Loucy (cell line): ENCODE measurements around the gene UQCRC1.

ENCODE experiments used
- H2AFZ ChIP-seq: fragments of 200-600 bp; sonication (generic); 2 replicates; pipeline ENCODE4 v1.6.0; 2016; ENCODE audit warnings: antibody characterized with exemption, mild to moderate bottlenecking, low read length, moderate library complexity
- H3F3A ChIP-seq: fragments of 200-600 bp; 2 replicates; pipeline ENCODE4 v1.6.0; 2016; ENCODE audit warnings: antibody characterized with exemption, low read depth, mild to moderate bottlenecking
- H3K27me3 ChIP-seq: fragments of 200-600 bp; sonication (generic); 2 replicates; pipeline ENCODE4 v1.6.1; 2014; ENCODE audit warnings: low read length, mild to moderate bottlenecking; ENCODE audit not compliant: insufficient read depth, poor library complexity, severe bottlenecking
- H3K36me3 ChIP-seq: fragments of 200-600 bp; sonication (generic); 2 replicates; pipeline ENCODE4 v1.6.1; 2016; ENCODE audit warnings: low read length; ENCODE audit not compliant: insufficient read depth
- H3K4me1 ChIP-seq: fragments of 200-600 bp; sonication (generic); 2 replicates; pipeline ENCODE4 v1.5.1; 2014; ENCODE audit warnings: low read length, mild to moderate bottlenecking; ENCODE audit not compliant: insufficient read depth, poor library complexity, severe bottlenecking
- H3K4me2 ChIP-seq: fragments of 200-600 bp; sonication (generic); 2 replicates; pipeline ENCODE4 v1.6.0; 2014; ENCODE audit warnings: antibody characterized with exemption, low read length, low read depth, mild to moderate bottlenecking; ENCODE audit not compliant: poor library complexity, severe bottlenecking
- H3K4me3 ChIP-seq: fragments of 200-600 bp; sonication (generic); 2 replicates; pipeline ENCODE4 v1.5.1; 2014; ENCODE audit warnings: low read length, mild to moderate bottlenecking, mixed read lengths; ENCODE audit not compliant: poor library complexity, severe bottlenecking
- H3K79me2 ChIP-seq: fragments of 200-600 bp; sonication (generic); 2 replicates; pipeline ENCODE4 v1.6.1; 2014; ENCODE audit warnings: low read length; ENCODE audit not compliant: insufficient read depth
- H3K9ac ChIP-seq: fragments of 200-600 bp; sonication (generic); 2 replicates; pipeline ENCODE4 v1.6.0; 2014; ENCODE audit warnings: mild to moderate bottlenecking, low read depth, low read length, moderate library complexity; ENCODE audit not compliant: poor library complexity, severe bottlenecking
- H3K9me2 ChIP-seq: fragments of 200-600 bp; sonication (generic); replicated peaks from 2 replicates; pipeline ENCODE4 v1.6.1; 2016; ENCODE audit warnings: low read depth, low read length, mixed read lengths
- H3K9me3 ChIP-seq: fragments of 200-600 bp; sonication (generic); 2 replicates; pipeline ENCODE4 v1.6.1; 2014; ENCODE audit warnings: mild to moderate bottlenecking, antibody characterized with exemption, low read length, low read depth; ENCODE audit not compliant: insufficient read depth
- H4K20me1 ChIP-seq: fragments of 200-600 bp; sonication (generic); 2 replicates; pipeline ENCODE4 v1.6.0; 2014; ENCODE audit warnings: antibody characterized with exemption, low read length, mild to moderate bottlenecking; ENCODE audit not compliant: insufficient read depth, poor library complexity, severe bottlenecking
- CTCF ChIP-seq: fragments of 200-600 bp; sonication (generic); conservative IDR thresholded peaks from 2 replicates; pipeline ENCODE4 v1.5.1; 2014; ENCODE audit warnings: mild to moderate bottlenecking, antibody characterized with exemption, low read length
- EZH2phosphoT487 ChIP-seq: fragments of 200-600 bp; IDR thresholded peaks from 2 replicates; pipeline ENCODE4 v1.6.1; 2018; ENCODE audit warnings: antibody characterized with exemption, mild to moderate bottlenecking, moderate library complexity, borderline replicate concordance

UQCRC1 gene

DNA sequence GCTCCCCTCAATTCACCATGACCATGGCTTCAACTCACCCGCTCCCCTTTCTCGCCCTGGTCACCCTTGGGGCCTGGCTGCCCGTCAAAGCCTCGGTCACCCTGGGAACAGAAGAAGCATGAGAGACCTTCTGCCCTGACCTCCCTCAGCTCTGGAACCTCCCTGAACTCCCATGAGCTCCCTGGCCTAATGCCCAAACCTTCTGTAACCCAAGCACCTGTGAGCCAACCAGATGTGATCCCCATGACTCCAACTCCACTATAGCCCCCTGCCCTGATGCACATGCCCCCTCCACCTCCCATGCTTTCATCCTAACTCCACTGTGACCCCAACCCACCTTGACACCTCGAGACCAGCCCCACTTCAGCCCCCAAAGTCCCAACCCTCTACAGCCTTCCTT is 42.4 kb downstream of the UQCRC1 start:
- Histone ChIP-seq H3K79me2 (no peaks in the 10 kb centered on the region), H3F3A (no peaks in the 10 kb centered on the region), H3K4me2 (no peak overlapping the region), H3K9me2 (no peaks in the 10 kb centered on the region), H3K4me1 (peaks cover 20% of the 10 kb centered on the region), H3K4me3 (no peak overlapping the region), H4K20me1 (no peaks in the 10 kb centered on the region), H2AFZ (no peak overlapping the region), H3K36me3 (no peaks in the 10 kb centered on the region), H3K27me3 (no peaks in the 10 kb centered on the region), H3K9me3 (no peaks in the 10 kb centered on the region), H3K9ac (no peak overlapping the region)
- TF ChIP-seq EZH2phosphoT487 (no peak), CTCF (no peak)

DNA sequence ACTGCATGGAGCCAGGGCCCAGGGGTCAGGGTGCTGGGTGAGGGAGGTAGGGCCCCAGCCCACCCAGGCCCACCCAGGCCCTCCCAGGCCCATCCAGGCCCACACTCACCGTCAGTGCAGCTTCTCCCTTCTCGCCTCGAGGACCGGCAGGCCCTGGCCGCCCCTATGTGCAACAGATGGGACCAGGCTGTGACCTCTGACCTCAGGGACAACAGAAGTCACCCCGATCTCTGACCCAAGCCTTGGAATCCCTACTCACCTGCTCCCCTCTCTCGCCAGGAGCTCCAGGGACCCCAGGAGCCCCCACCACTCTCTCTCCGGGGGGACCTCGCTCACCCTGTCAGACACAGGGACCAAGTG is 43.1 kb downstream of the UQCRC1 start:
- Histone ChIP-seq H3K4me2 (no peak overlapping the region), H3K27me3 (no peaks in the 10 kb centered on the region), H3K4me1 (peaks cover 20% of the 10 kb centered on the region), H3K36me3 (no peaks in the 10 kb centered on the region), H3K4me3 (no peak overlapping the region), H3K9me2 (no peaks in the 10 kb centered on the region), H3K79me2 (no peaks in the 10 kb centered on the region), H3K9ac (no peak overlapping the region), H4K20me1 (no peaks in the 10 kb centered on the region), H2AFZ (no peak overlapping the region), H3K9me3 (no peaks in the 10 kb centered on the region), H3F3A (no peaks in the 10 kb centered on the region)
- TF ChIP-seq CTCF (no peak), EZH2phosphoT487 (no peak)

GRCh38 chr3:48565591-48566400 is 43.6 kb downstream of the UQCRC1 start:
- no peaks in the 10 kb centered on the region for H3K9me3 ChIP-seq
- no peaks in the 10 kb centered on the region for H3K9me2 ChIP-seq
- no peak overlapping the region for H2AFZ ChIP-seq
- no peaks in the 10 kb centered on the region for H3F3A ChIP-seq
- H3K9ac ChIP-seq, result no peak overlapping the region
- no peaks in the 10 kb centered on the region for H3K36me3 ChIP-seq
- no peak overlapping the region for H3K4me3 ChIP-seq
- no peak overlapping the region for H3K4me2 ChIP-seq
- no peaks in the 10 kb centered on the region for H3K27me3 ChIP-seq
- peaks cover 26% of the 10 kb centered on the region for H3K4me1 ChIP-seq
- H4K20me1 ChIP-seq, result no peaks in the 10 kb centered on the region
- no peak for TF ChIP-seq EZH2phosphoT487
- TF ChIP-seq CTCF, result no peak
- no peaks in the 10 kb centered on the region for H3K79me2 ChIP-seq
